ENCODE data around the gene SLC24A3.

The SLC24A3 gene

GRCh38 chr20:19212469-19212815 lies at the start of gene SLC24A3:
TSS of gene SLC24A3 (plus strand) at chr20:19212642.
- peak within 1 kb of the TSS; percentile 8 for H3K4me3 ChIP-seq (ENCODE audit: low read depth, low read length)
- no peak for TF ChIP-seq CTCF (IDR thresholded peaks at IDR 0.05; ENCODE audit: borderline replicate concordance, insufficient read depth, low read depth, low read length)

GRCh38 chr20:19170148-19170547 lies 42.3 kb upstream of the SLC24A3 start:
- no peak for TF ChIP-seq CTCF (IDR thresholded peaks at IDR 0.05; ENCODE audit: borderline replicate concordance, insufficient read depth, low read depth, low read length)
- no peak overlapping the region for H3K4me3 ChIP-seq (ENCODE audit: low read depth, low read length)

DNA sequence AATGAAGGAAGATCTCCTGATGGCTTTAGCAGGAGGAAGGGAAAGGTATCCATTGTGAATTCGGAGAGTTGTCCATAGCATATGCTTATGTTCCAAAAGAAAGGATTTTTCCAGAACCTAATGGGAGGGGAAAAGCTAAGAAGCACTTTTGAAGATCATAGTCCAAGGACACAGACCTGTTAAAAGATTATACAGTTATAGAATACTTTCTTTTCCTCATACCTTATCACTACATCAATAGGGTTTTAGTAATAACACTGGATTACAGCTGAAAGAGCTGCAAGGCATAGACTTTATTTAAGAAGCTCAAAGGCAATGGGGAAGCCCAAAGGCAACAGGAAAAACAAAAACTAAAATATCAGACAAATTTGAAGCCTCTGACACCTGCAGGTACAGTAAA lies 39.8 kb upstream of the SLC24A3 start:
- TF ChIP-seq CTCF (IDR thresholded peaks at IDR 0.05; ENCODE audit: borderline replicate concordance, insufficient read depth, low read depth, low read length): no peak
- no peak overlapping the region for H3K4me3 ChIP-seq (ENCODE audit: low read depth, low read length)

GRCh38 chr20:19176470-19177052 lies 35.9 kb upstream of the SLC24A3 start:
- no peak for TF ChIP-seq CTCF (IDR thresholded peaks at IDR 0.05; ENCODE audit: borderline replicate concordance, insufficient read depth, low read depth, low read length)
- H3K4me3 ChIP-seq (ENCODE audit: low read depth, low read length): no peak overlapping the region

DNA sequence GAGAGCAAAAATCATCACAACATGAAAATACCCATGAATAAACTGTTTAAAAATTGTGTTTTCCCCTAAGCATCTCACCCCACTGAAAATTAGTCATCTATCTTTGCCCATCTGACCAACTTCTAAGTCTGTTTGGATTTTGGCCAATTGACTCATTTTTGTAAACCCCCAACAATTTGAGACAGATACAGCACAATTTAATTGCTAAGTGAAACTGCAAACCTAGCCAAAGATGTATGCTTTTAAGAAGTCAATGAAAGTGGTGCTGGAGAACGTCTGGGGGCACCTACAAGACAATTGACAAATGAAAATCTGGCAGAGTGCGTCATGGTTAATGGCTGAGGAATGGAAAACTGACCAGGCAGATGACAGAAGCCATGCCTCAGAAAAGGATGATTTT lies 30.9 kb upstream of the SLC24A3 start:
- H3K4me3 ChIP-seq (ENCODE audit: low read depth, low read length): no peak overlapping the region

GRCh38 chr20:19185083-19185482 lies 27.4 kb upstream of the SLC24A3 start:
- no peak for TF ChIP-seq CTCF (IDR thresholded peaks at IDR 0.05; ENCODE audit: borderline replicate concordance, insufficient read depth, low read depth, low read length)
- no peak overlapping the region for H3K4me3 ChIP-seq (ENCODE audit: low read depth, low read length)

More for the DNA sequence above, 30.9 kb upstream of the SLC24A3 start:
- TF ChIP-seq CTCF (IDR thresholded peaks at IDR 0.05; ENCODE audit: borderline replicate concordance, insufficient read depth, low read depth, low read length): no peak

GRCh38 chr20:19193349-19193748 lies 19.1 kb upstream of the SLC24A3 start:
- no peak overlapping the region for H3K4me3 ChIP-seq (ENCODE audit: low read depth, low read length)
- no peak for TF ChIP-seq CTCF (IDR thresholded peaks at IDR 0.05; ENCODE audit: borderline replicate concordance, insufficient read depth, low read depth, low read length)
